Endothelial cell of umbilical vein (primary cell): ENCODE data around the gene MYLK. TPM values are rescaled to one million over a fixed set of nuclear protein-coding genes. Genes with fewer than 3 reads are reported as not detected.

Source experiments
- BruUV-seq: library from RNA; stranded (reverse); fragments of 400-500 nt; replicated peaks from 2 replicates; lab custom pipeline; 2021; lab: Mats Ljungman, UMichigan
- CTCF ChIA-PET: fragments of 300-600, 350-600 bp; sonication (Branson Sonifier 250); formaldehyde crosslinking; loops from one replicate; lab custom pipeline; 2021; ENCODE audit warnings: antibody characterized with exemption, inconsistent platforms; lab: Charles Lee
- POLR2A ChIA-PET: fragments of 300-600, 350-600 bp; sonication (Branson Sonifier 250); formaldehyde crosslinking; loops from one replicate; lab custom pipeline; 2021; ENCODE audit warnings: antibody characterized with exemption, inconsistent platforms; lab: Charles Lee
- DNase-seq: peaks from one replicate; pipeline ENCODE4 v3.0.0-alpha.2; 2011; ENCODE audit warnings: low read depth, low spot score
- FAIRE-seq: peaks from 2 replicates; lab custom pipeline; 2011; peaks lifted over from hg19 to GRCh38; lab: Jason Lieb, UNC
- H2AFZ ChIP-seq: 2 replicates; pipeline ENCODE4 v1.6.0; 2012; ENCODE audit warnings: low read depth, low read length, control low read depth, inconsistent platforms
- H3K27ac ChIP-seq: 2 replicates; pipeline ENCODE4 v1.5.1; 2011; ENCODE audit warnings: low read depth, mild to moderate bottlenecking, control low read depth, low read length, moderate library complexity; ENCODE audit not compliant: insufficient read depth
- H3K27me3 ChIP-seq, 2 experiments: 2 replicates each; pipeline versions ENCODE4 v1.6.0 to v1.6.1; 2011; ENCODE audit warnings: low read length in 2 of 2, mixed read lengths in 1 of 2; ENCODE audit not compliant: control insufficient read depth in 2 of 2, insufficient read depth in 2 of 2
- H3K36me3 ChIP-seq, 2 experiments: 2 replicates in 1 of 2; 3 replicates in 1 of 2; pipeline ENCODE4 v1.5.1; 2011; ENCODE audit warnings: low read length in 2 of 2, mild to moderate bottlenecking in 1 of 2, moderate library complexity in 1 of 2; ENCODE audit not compliant: control insufficient read depth in 2 of 2, insufficient read depth in 2 of 2; ENCODE audit errors: extremely low read depth in 1 of 2
- H3K4me1 ChIP-seq: 3 replicates; pipeline ENCODE4 v1.5.1; 2011; ENCODE audit warnings: mild to moderate bottlenecking, low read length; ENCODE audit not compliant: control insufficient read depth, insufficient read depth; ENCODE audit errors: extremely low read depth
- H3K4me2 ChIP-seq: 2 replicates; pipeline ENCODE4 v1.6.1; 2011; ENCODE audit warnings: low read length, control low read depth, mixed read lengths; ENCODE audit not compliant: insufficient read depth
- H3K4me3 ChIP-seq, 3 experiments: fragments of 200-600 bp in 1 of 3; sonication (generic), shearing (Covaris generic) in 1 of 3; replicated peaks in 1 of 3; 2 replicates each; pipeline ENCODE4 v1.5.1; 2011 to 2016; ENCODE audit warnings: control low read depth in 3 of 3, low read length in 3 of 3, mild to moderate bottlenecking in 2 of 3, inconsistent platforms in 1 of 3, low read depth in 1 of 3, moderate library complexity in 1 of 3; ENCODE audit not compliant: insufficient read depth in 1 of 3
- H3K79me2 ChIP-seq: 2 replicates; pipeline ENCODE4 v1.6.0; 2012; ENCODE audit warnings: low read length, inconsistent platforms; ENCODE audit not compliant: control insufficient read depth, insufficient read depth
- H3K9ac ChIP-seq: replicated peaks from 2 replicates; pipeline ENCODE3; 2011; ENCODE audit warnings: low read length, control low read depth; ENCODE audit not compliant: insufficient read depth; ENCODE audit errors: extremely low read depth
- H3K9me1 ChIP-seq: replicated peaks from 3 replicates; pipeline ENCODE4 v1.6.0; 2011; ENCODE audit warnings: mild to moderate bottlenecking, low read length; ENCODE audit not compliant: control insufficient read depth, insufficient read depth; ENCODE audit errors: extremely low read depth
- H3K9me3 ChIP-seq: replicated peaks from 2 replicates; pipeline ENCODE4 v1.5.1; 2012; ENCODE audit warnings: low read length, inconsistent platforms; ENCODE audit not compliant: control insufficient read depth, insufficient read depth
- H4K20me1 ChIP-seq: replicated peaks from 2 replicates; pipeline ENCODE3; 2011; ENCODE audit warnings: mild to moderate bottlenecking, low read length; ENCODE audit not compliant: control insufficient read depth, insufficient read depth; ENCODE audit errors: extremely low read depth
- FOS ChIP-seq: IDR thresholded peaks from 2 replicates; pipeline ENCODE4 v1.6.1; 2011; ENCODE audit warnings: mild to moderate bottlenecking, low read length, moderate library complexity, borderline replicate concordance; ENCODE audit not compliant: insufficient read depth
- GATA2 ChIP-seq: IDR thresholded peaks from 2 replicates; pipeline ENCODE4 v1.7.0; 2011; ENCODE audit warnings: low read depth, mild to moderate bottlenecking, moderate library complexity, mixed read lengths, low read length; ENCODE audit not compliant: insufficient read length, insufficient read depth
- JUN ChIP-seq: IDR thresholded peaks from 2 replicates; pipeline ENCODE4 v1.6.1; 2011; ENCODE audit warnings: borderline replicate concordance, low read depth; ENCODE audit not compliant: insufficient read length, insufficient read depth
- MYC ChIP-seq: IDR thresholded peaks from one replicate; pipeline ENCODE4 v1.6.1; 2011; ENCODE audit warnings: mild to moderate bottlenecking, low read depth, low read length
- POLR2AphosphoS5 ChIP-seq: IDR thresholded peaks from 2 replicates; pipeline ENCODE4 v1.6.1; 2012; ENCODE audit warnings: low read depth, mild to moderate bottlenecking, control low read depth, low read length, moderate library complexity; ENCODE audit not compliant: insufficient read depth
- dilution Hi-C: fragments of 300-500 bp; cut with MboI; formaldehyde crosslinking; loops from one replicate; pipeline ENCODE4 v1.15.0; 2019; ENCODE audit warnings: low sequenced_read_pairs; ENCODE audit not compliant: extremely low pct_ligation_motif_present
- intact Hi-C: fragments of 100-400 bp; cut with micrococcal nuclease; formaldehyde crosslinking; loops from one replicate; pipeline ENCODE4 v1.10.0; 2022
- polyA plus RNA-seq, 4 experiments: library from polyadenylated mRNA; depleted of rRNA in 3 of 4; stranded (reverse) in 3 of 4; unstranded in 1 of 4; fragments of >200 nt; gene quantifications; 2 replicates each; pipeline versions ENCODE4 v1.2.1 to v1.2.3, GENCODE V29; 2011 to 2012; ENCODE audit warnings: missing spikeins in 1 of 4
- total RNA-seq: library from RNA; stranded (reverse); gene quantifications from 2 replicates; pipeline ENCODE4 v1.2.3, GENCODE V29; 2021
- TF ChIP-seq, protein P1 (sequence below), 2 donors: IDR thresholded peaks; 1 replicate in 1 of 2; 2 replicates in 1 of 2; pipeline ENCODE4 v1.5.1; 2011; ENCODE audit warnings: low read length in 2 of 2, mild to moderate bottlenecking in 2 of 2, moderate library complexity in 2 of 2, control low read depth in 1 of 2, inconsistent platforms in 1 of 2, low read depth in 1 of 2; ENCODE audit not compliant: insufficient read depth in 1 of 2; ENCODE audit errors: extremely low read depth in 1 of 2
- TF ChIP-seq, protein P2 (sequence below): IDR thresholded peaks from 2 replicates; pipeline ENCODE4 v1.6.1; 2011; ENCODE audit not compliant: insufficient read depth, insufficient read length

MYLK gene
- total and polyA plus RNA-seq, 2 donors (not counting 3 experiments of a cell fraction or from before 2014, with no cell fraction given), result 10.0 to 22.2 TPM

DNA sequence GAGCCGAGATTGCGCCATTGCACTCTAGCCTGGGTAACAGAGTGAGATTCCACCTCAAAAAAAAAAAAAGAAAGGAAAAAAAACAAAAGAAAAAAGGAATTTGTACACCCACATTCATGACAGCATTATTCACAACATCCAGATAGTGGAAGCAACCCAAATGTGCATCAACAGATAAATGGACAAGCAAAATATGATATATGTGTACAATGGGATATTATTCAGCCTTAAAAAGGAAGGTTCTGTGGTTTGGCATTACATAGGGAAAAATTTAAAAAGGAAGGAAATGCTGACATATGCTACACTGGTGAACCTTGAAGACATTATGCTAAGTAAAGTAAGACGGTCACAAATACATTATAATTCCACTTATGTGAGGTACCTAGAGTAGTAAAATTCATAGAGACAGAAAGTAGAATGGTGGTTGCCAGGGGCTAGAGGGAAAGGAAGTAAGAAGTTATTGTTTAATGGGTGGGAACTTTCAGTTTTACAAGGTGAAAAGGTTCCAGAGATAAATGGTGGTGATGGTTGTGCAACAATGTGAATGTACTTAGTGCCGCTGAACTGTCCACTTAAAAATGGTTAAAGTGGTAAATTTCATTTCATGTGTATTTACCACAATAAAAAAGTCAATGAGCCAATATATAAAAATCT, 118.5 kb downstream of the MYLK start:
- H3K27ac ChIP-seq, result no peak overlapping the region
- H3K79me2 ChIP-seq, result no peaks in the 10 kb centered on the region
- dilution Hi-C loops, result no loop called here
- H3K9me1 ChIP-seq, result no peaks in the 10 kb centered on the region
- DNase-seq (peak; percentile 20), FAIRE-seq (no peak)
- H3K27me3 ChIP-seq, result peaks cover 0 to 4% of the 10 kb centered on the region in 2 experiments
- TF ChIP-seq GATA2, result no peak
- TF ChIP-seq, protein P1, sequence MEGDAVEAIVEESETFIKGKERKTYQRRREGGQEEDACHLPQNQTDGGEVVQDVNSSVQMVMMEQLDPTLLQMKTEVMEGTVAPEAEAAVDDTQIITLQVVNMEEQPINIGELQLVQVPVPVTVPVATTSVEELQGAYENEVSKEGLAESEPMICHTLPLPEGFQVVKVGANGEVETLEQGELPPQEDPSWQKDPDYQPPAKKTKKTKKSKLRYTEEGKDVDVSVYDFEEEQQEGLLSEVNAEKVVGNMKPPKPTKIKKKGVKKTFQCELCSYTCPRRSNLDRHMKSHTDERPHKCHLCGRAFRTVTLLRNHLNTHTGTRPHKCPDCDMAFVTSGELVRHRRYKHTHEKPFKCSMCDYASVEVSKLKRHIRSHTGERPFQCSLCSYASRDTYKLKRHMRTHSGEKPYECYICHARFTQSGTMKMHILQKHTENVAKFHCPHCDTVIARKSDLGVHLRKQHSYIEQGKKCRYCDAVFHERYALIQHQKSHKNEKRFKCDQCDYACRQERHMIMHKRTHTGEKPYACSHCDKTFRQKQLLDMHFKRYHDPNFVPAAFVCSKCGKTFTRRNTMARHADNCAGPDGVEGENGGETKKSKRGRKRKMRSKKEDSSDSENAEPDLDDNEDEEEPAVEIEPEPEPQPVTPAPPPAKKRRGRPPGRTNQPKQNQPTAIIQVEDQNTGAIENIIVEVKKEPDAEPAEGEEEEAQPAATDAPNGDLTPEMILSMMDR (IDR thresholded peaks at IDR 0.05; ENCODE audit: extremely low read depth in 1 of 2, insufficient read depth in 1 of 2, low read depth in 1 of 2, low read length in 2 of 2), result no peak
- TF ChIP-seq MYC, result no peak
- TF ChIP-seq, protein P2, sequence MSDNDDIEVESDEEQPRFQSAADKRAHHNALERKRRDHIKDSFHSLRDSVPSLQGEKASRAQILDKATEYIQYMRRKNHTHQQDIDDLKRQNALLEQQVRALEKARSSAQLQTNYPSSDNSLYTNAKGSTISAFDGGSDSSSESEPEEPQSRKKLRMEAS, result no peak
- TF ChIP-seq POLR2AphosphoS5, result no peak
- no peak for TF ChIP-seq FOS
- TF ChIP-seq JUN, result no peak
- H2AFZ ChIP-seq, result no peak overlapping the region
- no peak overlapping the region for H3K4me3 ChIP-seq
- no peaks in the 10 kb centered on the region for H4K20me1 ChIP-seq
- ChIA-PET CTCF (interaction anchor here (0.8 kb wide), 1 partner anchor 9 kb away, joined by 3 read pairs; no protein-coding TSS in a partner anchor), POLR2A (no interaction called here)
- no peak overlapping the region for H3K4me2 ChIP-seq
- BruUV-seq, result no TSS peak
- intact Hi-C loops, result no loop called here
- H3K9me3 ChIP-seq, result no peaks in the 10 kb centered on the region
- no peak overlapping the region for H3K9ac ChIP-seq
- H3K36me3 ChIP-seq, result no peaks in the 10 kb centered on the region
- H3K4me1 ChIP-seq, result no peaks in the 10 kb centered on the region
